Choroid plexus epithelial cell (primary cell): ENCODE data around the gene SYT2.
A peak's percentile ranks its signal among the peaks of the same experiment; 100 is the strongest.

Source experiments
- DNase-seq: peaks from one replicate; pipeline ENCODE4 v3.0.0-alpha.2; 2010; ENCODE audit warnings: low read depth
- H3K4me3 ChIP-seq: 2 replicates; pipeline ENCODE4 v1.5.1; 2011; ENCODE audit warnings: low read depth, mild to moderate bottlenecking, control low read depth, low read length, moderate library complexity
- TF ChIP-seq, protein P1 (sequence below): conservative IDR thresholded peaks from 2 replicates; pipeline ENCODE4 v1.5.1; 2011; ENCODE audit warnings: low read depth, mild to moderate bottlenecking, control low read depth, inconsistent platforms, low read length, moderate library complexity

Gene SYT2

DNA sequence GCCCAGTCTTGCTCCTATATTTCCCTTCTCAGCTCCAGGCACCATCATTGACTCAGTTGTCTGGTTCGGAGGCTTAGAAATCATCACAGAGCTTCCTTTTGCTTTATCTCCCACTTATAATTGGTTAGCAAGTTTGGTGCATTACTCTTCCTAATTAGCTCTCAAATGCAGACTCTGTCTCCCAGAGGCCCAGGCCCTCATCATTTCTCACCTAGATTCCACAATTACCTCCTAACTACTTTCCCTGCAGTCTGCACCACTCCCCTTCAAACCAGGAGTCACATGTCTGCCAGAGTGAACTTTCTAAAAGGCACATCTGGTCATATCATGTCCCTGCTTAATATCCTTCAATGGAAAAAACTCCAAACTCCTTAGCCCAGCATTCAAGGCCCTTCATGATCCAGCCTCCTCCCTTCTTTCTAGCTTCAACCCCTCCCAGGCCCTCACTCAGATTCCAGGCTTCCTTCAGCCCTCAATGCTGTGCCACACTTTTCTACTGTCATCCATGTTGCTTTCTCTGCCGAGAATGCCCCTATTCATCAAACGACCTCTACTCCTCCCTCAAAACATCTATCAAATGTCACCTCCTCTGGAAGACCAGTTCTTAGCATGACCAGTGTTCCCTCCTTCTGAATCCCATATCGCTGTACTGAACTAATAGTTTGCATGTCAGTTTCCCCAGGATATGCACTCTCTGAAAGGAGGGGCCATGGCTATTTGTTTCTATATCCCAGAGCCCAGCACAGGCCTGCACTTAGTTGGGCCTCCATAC lies 30.7 kb downstream of the SYT2 start:
- DNase-seq: no peak
- TF ChIP-seq, protein P1, sequence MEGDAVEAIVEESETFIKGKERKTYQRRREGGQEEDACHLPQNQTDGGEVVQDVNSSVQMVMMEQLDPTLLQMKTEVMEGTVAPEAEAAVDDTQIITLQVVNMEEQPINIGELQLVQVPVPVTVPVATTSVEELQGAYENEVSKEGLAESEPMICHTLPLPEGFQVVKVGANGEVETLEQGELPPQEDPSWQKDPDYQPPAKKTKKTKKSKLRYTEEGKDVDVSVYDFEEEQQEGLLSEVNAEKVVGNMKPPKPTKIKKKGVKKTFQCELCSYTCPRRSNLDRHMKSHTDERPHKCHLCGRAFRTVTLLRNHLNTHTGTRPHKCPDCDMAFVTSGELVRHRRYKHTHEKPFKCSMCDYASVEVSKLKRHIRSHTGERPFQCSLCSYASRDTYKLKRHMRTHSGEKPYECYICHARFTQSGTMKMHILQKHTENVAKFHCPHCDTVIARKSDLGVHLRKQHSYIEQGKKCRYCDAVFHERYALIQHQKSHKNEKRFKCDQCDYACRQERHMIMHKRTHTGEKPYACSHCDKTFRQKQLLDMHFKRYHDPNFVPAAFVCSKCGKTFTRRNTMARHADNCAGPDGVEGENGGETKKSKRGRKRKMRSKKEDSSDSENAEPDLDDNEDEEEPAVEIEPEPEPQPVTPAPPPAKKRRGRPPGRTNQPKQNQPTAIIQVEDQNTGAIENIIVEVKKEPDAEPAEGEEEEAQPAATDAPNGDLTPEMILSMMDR: no peak
- no peak overlapping the region for H3K4me3 ChIP-seq

DNA sequence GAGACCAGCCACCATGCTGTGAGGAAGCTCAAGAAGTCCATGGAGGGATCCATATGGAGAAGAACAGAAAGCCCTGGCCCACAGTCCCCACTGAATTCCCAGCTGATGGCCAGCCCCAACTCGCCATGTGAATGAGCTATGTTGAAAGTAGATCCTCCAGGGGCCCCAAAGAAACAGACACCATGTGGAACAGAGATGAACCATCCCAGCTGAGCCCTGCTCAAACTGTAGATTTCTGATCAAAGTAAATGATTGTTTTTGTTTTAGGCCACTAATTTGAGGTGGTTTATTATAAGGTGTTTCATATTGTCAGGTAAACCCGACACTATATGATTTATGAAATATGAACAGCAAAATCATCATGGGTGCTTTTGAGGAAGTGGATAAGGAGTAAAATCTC lies 32.8 kb downstream of the SYT2 start:
- DNase-seq: no peak
- H3K4me3 ChIP-seq: no peak overlapping the region
- TF ChIP-seq, protein P1: no peak

DNA sequence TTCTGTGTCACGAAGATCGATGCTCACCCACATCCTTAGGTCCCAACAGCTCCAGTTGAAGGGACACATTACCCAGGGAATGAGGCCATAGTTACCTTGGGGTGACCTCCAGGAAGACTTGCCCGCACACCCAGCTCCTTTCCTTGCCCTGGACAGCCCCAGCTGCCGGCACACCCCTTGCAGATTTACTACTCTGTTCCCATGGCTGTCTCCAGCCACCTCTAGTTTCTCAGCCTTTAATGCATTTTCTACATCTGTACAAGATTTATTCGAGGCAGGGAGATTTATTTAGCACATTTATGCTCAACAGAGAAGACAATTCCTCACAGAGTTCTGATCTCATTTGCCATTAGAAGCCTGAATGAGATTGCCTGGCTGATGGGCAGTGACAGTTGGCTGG lies 36.7 kb downstream of the SYT2 start:
- no peak overlapping the region for H3K4me3 ChIP-seq
- TF ChIP-seq, protein P1: no peak
- no peak for DNase-seq

DNA sequence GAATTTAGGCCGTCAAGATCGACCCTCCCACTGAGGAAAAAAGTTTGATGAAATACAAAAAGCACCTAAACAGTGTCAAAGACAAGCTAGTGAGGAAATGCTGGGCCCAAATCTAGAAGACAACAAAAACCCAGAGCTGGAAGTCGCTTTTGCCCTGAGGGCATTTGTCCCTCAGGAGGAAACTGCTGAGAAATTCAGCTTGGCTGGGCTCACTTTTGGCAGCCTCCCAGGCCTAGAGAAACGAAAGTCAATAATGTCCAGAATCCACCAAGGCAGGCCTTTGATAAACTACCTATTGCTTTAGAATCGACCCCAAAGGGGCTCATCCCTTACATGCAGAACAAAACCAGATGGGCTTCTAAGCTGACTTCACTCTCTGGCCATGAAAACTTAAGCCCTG lies 38.9 kb downstream of the SYT2 start:
- DNase-seq: peak; percentile 11
- no peak overlapping the region for H3K4me3 ChIP-seq
- TF ChIP-seq, protein P1: no peak

DNA sequence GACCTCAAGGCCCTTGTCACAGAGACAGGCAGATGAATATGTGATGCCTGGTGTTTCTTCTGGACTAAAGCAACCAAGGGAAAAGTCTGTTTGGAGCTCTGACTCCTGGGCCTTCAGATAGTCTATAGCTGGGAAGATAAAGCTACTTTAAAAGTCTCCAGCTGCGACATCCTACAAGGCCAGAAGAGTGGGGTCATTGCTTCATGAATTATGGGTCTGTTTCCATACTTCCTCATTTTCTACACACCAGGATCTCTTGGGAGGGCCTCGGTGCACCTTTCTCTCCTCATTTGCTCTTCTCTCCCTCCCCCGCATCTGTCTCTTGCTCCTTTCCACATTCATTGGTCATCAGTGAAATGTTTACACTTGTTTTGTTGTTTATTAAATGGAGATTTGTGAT lies 44.8 kb downstream of the SYT2 start:
- TF ChIP-seq, protein P1: no peak
- no peak overlapping the region for H3K4me3 ChIP-seq
- no peak for DNase-seq

DNA sequence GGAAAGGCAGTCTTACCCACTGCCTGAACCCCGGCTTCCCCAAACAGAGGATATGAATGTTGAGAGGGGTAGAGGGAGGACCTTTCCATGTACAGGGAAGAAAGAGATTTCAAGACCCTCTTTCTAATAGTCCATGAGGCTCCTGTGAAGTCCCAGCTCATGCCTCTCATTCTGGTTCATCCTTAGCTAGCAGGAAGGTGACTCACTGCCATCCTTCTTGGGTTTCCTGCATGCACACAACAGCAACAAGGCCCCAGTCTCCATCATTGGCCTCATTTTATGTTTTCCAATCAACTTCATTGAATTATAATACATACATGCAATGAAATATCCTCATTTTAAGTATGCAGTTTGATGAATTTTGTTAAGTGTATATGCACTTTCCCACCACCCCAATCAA lies 46.2 kb downstream of the SYT2 start:
- peak; percentile 26 for DNase-seq
- no peak overlapping the region for H3K4me3 ChIP-seq
- TF ChIP-seq, protein P1: no peak

DNA sequence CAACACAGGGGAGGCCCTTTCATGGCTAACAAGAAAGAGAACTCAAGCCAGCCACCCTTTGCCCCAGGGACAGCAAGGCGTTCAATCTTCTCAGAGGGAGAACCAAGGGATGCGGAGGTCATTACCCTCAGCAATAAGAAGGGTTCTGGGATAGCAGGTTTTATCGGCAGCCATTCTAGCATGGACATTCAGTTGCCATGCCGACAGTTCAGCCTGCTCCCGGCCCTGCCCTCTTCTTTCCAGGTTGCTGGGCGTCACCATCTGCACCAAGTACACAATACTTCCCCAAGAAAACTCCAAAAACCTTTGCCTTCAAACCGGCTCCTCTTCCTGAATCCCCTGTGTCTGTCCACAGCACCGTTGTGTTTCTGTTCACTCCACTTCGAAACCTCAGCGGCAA lies 47.1 kb downstream of the SYT2 start:
- TF ChIP-seq, protein P1: no peak
- no peak for DNase-seq
- H3K4me3 ChIP-seq: no peak overlapping the region
